NT2/D1 (cell line): ENCODE results near the gene TNFSF15.

Source experiments
- SUZ12 ChIP-seq: IDR thresholded peaks from 2 replicates; pipeline ENCODE4 v1.6.1; 2011; ENCODE audit not compliant: insufficient read length, insufficient read depth; ENCODE audit errors: extremely low read depth
- YY1 ChIP-seq: IDR thresholded peaks from 2 replicates; pipeline ENCODE4 v1.6.1; 2011; ENCODE audit not compliant: insufficient read length, insufficient read depth
- ZNF274 ChIP-seq: IDR thresholded peaks from 2 replicates; pipeline ENCODE4 v1.6.1; 2011; ENCODE audit warnings: mild to moderate bottlenecking, low read depth, low read length

- TF ChIP-seq YY1 (no peak), SUZ12 (no peak), ZNF274 (no peak)
These were observed 46.3 kb upstream of the TNFSF15 start for GRCh38 chr9:114852050-114852594.
